ENCODE data around the gene CUBN.

CUBN gene

DNA sequence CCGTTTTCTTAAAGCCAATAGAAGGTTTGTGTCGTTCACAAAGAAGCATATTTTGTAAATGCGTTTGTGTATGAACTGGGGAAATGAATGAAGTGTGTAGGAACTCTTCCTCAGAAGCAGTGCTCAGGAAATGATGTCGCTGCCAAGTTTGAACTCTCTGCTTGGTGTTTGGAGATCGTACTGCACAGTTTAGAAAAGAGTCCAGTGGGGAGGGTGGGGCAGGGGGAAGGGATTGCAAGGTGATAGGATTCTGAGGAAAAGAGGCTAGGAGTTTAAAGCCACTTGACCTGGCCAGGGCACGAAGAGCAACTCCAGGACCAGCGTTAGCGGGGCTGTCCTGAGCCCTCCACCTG, 122.2 kb downstream of the CUBN start:
- H3K27ac ChIP-seq = peak overlapping the region; percentile 9 to 85
- DNase-seq (ENCODE audit: low spot score) = no peak
- TF ChIP-seq, protein P1, sequence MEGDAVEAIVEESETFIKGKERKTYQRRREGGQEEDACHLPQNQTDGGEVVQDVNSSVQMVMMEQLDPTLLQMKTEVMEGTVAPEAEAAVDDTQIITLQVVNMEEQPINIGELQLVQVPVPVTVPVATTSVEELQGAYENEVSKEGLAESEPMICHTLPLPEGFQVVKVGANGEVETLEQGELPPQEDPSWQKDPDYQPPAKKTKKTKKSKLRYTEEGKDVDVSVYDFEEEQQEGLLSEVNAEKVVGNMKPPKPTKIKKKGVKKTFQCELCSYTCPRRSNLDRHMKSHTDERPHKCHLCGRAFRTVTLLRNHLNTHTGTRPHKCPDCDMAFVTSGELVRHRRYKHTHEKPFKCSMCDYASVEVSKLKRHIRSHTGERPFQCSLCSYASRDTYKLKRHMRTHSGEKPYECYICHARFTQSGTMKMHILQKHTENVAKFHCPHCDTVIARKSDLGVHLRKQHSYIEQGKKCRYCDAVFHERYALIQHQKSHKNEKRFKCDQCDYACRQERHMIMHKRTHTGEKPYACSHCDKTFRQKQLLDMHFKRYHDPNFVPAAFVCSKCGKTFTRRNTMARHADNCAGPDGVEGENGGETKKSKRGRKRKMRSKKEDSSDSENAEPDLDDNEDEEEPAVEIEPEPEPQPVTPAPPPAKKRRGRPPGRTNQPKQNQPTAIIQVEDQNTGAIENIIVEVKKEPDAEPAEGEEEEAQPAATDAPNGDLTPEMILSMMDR (IDR thresholded peaks at IDR 0.05) = no peak
- H3K4me3 ChIP-seq = no peak overlapping the region

DNA sequence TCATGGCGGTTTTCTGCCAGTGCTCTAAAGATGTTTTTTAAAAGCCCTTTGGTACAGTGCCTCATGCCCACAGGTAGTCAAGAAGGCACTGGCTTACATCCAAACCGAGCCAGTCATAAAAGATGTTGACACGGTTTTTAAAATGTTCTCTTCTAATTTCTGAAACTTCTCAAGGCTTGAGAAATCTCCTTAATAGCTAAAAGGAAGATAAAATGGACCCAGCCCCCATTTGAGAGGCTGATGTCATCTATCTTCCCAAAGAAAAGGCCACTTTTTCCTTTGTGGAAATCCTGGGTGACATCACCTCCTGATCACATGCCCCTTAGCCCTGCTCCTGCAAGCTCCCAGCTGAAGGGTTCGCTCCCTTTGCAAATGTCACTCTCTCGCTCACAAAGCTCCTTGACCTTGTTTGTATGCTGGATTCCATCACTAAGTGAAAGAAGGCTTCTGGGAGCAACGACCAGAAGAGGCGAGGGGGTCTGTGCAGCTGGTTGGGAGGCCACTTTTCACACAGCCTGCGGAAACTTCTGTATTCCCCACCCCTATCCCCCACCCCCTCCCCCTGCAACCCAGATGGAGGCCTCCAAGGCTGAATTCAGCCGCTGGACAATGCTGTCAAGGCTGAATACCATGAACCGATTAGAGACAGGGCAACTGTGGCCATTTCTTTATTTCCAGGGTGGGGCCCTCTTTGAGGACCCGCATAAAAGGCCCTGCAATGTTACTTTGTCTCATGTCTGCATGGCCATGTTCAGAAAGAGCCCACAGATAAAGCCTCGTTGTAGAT, 122.8 kb downstream of the CUBN start:
- TF ChIP-seq, protein P1 (IDR thresholded peaks at IDR 0.05) = no peak
- DNase-seq (ENCODE audit: low spot score) = no peak
- H3K4me3 ChIP-seq = no peak overlapping the region
- H3K27ac ChIP-seq = peak overlapping the region; percentile 52 to 85

DNA sequence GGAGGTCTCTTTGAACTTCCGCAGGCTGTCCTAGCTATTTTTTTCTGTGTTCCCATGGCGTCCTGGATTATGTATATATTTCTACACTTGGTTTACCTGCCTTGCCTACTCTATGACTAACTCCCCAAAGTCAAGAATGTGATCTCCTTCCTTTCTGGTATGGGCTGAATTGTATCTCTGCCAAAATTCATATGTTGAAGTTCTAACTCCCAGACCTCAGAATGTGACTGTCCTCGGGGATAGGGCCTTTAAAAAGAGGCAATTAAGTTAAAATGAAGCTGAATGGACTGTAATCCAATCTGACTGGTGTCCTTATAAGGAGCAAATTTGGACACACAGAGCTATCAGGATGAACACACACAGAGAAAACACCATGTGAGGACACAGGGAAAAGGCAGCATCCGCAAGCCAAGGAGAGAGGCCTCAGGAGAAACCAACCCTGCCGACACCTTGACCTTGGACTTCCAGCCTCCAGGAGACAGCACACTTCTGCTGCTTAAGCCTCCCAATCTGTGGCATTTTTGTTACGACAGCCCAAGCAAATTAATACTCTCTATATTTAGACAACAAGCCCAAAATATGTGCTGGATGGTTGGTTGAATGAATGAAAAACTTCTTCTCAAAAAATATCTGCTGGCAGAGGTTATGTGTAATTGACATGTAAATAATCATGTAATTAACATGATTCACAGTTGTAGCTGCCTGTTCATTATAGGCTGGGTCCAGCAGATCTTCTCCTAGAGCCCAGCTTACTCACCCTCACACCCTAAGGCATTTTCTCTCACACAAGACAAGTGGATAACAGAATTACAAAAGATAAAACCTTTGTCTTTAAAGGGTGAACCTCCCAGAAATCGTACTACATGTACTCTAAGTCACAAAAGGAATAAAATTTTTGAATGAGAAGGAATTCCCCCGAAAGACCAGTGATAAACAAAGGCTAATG, 123.7 kb downstream of the CUBN start:
- DNase-seq (ENCODE audit: low spot score) = no peak
- Histone ChIP-seq H3K27ac (peak overlapping the region; percentile 52 to 85), H3K4me3 (no peak overlapping the region)
- TF ChIP-seq, protein P1 (IDR thresholded peaks at IDR 0.05) = no peak

DNA sequence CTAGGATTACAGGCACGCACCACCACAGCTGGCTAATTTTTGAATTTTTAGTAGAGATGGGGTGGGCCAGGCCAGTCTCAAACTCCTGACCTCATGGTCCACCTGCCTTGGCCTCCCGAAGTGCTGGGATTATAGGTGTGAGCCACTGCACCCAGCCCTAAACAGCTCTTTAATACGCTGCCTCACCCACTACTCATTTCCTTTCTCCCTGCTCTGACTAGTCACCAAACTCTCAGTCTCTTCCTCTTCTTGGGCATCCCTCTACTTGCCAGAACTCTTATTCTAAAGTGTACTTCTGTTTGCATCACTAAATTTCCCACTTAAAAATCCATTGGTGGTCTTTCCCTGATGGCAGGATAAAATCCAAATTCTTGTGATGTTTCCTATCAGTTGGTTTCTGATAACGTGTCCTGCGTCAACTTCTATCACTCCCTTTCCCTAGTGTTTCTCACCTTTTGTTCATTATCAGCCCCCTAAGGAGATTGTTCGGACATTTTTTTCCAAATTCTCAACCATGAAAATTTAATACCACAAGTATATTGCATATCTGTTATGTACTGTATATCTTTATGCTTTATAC, 124.7 kb downstream of the CUBN start:
- Histone ChIP-seq H3K4me3 (no peak overlapping the region), H3K27ac (peak overlapping the region in 1 of 2 donors; percentile 50)
- DNase-seq (ENCODE audit: low spot score) = no peak
- TF ChIP-seq, protein P1 (IDR thresholded peaks at IDR 0.05) = no peak

DNA sequence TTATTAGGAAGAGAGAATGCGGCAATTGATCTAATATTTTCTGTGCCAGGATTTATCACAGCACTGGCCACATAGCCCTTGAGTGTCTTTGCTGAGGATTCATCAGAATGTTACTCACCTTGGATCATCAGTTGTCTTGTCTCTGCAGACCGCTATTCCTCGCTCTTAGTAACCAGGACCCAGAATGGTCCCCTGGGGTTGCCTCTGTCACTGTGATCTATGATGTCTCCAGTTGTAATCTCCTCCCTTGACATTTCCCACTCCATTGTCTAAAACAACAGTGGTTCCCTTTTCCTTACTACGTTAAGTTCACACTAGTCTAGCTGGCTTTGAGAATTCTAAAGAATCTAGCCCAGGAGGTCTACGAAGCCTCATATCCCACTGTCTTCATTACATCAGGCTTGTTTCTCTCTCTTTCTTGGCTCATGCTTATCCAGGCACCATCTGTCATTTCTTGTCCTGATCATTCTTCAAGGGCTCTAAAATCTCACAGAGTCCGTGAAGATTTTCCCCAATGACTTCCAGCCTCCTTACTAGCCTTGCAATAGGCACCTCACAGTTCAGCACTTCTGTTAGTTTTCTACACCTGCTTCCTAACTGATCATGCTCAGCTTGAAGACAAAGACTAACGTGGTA, 125.8 kb downstream of the CUBN start:
- TF ChIP-seq, protein P1 (IDR thresholded peaks at IDR 0.05) = no peak
- Histone ChIP-seq H3K4me3 (no peak overlapping the region), H3K27ac (peak overlapping the region; percentile 70 to 92)
- no peak for DNase-seq (ENCODE audit: low spot score)

DNA sequence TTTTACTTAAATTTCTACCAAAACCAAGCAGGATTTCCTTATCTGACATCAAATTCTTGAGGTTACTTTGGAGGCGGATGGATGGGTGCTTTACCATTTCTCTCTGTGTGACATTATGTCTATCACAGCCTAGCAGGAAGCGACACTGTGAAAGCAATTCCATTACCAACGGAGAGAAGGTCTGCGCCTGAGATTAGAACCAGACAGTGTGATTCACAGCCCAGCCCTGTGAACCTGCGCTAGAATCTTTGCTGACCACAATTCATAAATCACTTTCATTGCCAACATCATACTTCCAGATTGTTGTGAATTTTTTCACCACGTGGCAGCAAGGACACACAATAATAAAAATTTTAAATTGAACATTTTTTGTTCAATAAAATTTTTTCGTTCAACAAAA, 126.5 kb downstream of the CUBN start:
- H3K27ac ChIP-seq = peak overlapping the region; percentile 70 to 92
- no peak for DNase-seq (ENCODE audit: low spot score)
- TF ChIP-seq, protein P1 (IDR thresholded peaks at IDR 0.05) = no peak
- peak overlapping the region; percentile 29 for H3K4me3 ChIP-seq

Data from coronary artery (tissue), 2 donors.